Effector memory CD8-positive, alpha-beta T cell (primary cell): ENCODE data around the gene TNIP3.
A peak's percentile ranks its signal among the peaks of the same experiment; 100 is the strongest.
"Not testable (repeated sequence)": the region's sequence is repeated elsewhere in the genome, so short reads cannot be mapped to it uniquely, and the experiment has no call there.

Experiments used
- ATAC-seq: fragments of 150-1000 bp; cut with Tn5 transposase; replicated peaks from 2 replicates; pipeline ENCODE4 v1.10.0; 2021; ENCODE audit warnings: mild to moderate bottlenecking, moderate library complexity
- DNase-seq, 3 experiments: peaks; one replicate each; pipeline ENCODE4 v3.0.0; 2021
- H3K27ac Mint-ChIP-seq, 2 donors: one replicate each; pipeline ENCODE4 v1.8.0; 2022; ENCODE audit warnings: mild to moderate bottlenecking in 2 of 2, mixed read lengths in 2 of 2, moderate library complexity in 2 of 2
- H3K27me3 Mint-ChIP-seq, 2 donors: one replicate each; pipeline ENCODE4 v1.8.0; 2022; ENCODE audit warnings: mixed read lengths in 2 of 2
- H3K36me3 Mint-ChIP-seq: one replicate; pipeline ENCODE4 v1.8.0; 2022; ENCODE audit warnings: mild to moderate bottlenecking, moderate library complexity, mixed read lengths; ENCODE audit not compliant: insufficient read depth
- H3K4me1 Mint-ChIP-seq, 2 donors: one replicate each; pipeline ENCODE4 v1.8.0; 2022; ENCODE audit warnings: low read depth in 2 of 2, mixed read lengths in 2 of 2
- H3K4me3 Mint-ChIP-seq, 2 donors: one replicate each; pipeline ENCODE4 v1.8.0; 2022; ENCODE audit warnings: mild to moderate bottlenecking in 2 of 2, mixed read lengths in 2 of 2, moderate library complexity in 2 of 2
- H3K9me3 Mint-ChIP-seq, 2 donors: one replicate each; pipeline ENCODE4 v1.8.0; 2022; ENCODE audit warnings: mixed read lengths in 2 of 2

TNIP3 gene

GRCh38 chr4:121189326-121190215 lies 25.4 kb upstream of the TNIP3 start:
- peak; percentile 37 to 46 (median 43) for DNase-seq
- H3K27ac Mint-ChIP-seq: peak overlapping the region; percentile 65 to 94
- H3K4me1 Mint-ChIP-seq: peaks cover 37 to 69% of the 10 kb centered on the region in 2 donors

GRCh38 chr4:121187206-121187605 lies 23.1 kb upstream of the TNIP3 start:
- no peak for ATAC-seq
- H3K27me3 Mint-ChIP-seq: no peaks in the 10 kb centered on the region
- no peak overlapping the region for H3K4me3 Mint-ChIP-seq
- H3K9me3 Mint-ChIP-seq: no peaks in the 10 kb centered on the region
- DNase-seq: no peak
- peaks cover 4% of the 10 kb centered on the region for H3K36me3 Mint-ChIP-seq
- H3K27ac Mint-ChIP-seq: peak overlapping the region in 1 of 2 donors; percentile 94
- H3K4me1 Mint-ChIP-seq: peaks cover 39 to 69% of the 10 kb centered on the region in 2 donors

More at GRCh38 chr4:121189326-121190215, 25.4 kb upstream of the TNIP3 start:
- Mint-ChIP-seq H3K36me3 (peaks cover 4% of the 10 kb centered on the region), H3K27me3 (no peaks in the 10 kb centered on the region), H3K9me3 (no peaks in the 10 kb centered on the region), H3K4me3 (peak overlapping the region; percentile 68 to 76)
- peak; percentile 97 for ATAC-seq

- Mint-ChIP-seq H3K4me1 (peaks cover 39 to 70% of the 10 kb centered on the region in 2 donors), H3K4me3 (peak overlapping the region in 1 of 2 donors; percentile 43), H3K36me3 (peaks cover 4% of the 10 kb centered on the region), H3K27ac (no peak overlapping the region), H3K9me3 (no peaks in the 10 kb centered on the region), H3K27me3 (no peaks in the 10 kb centered on the region)
- DNase-seq (no peak), ATAC-seq (no peak)
These were observed 21.8 kb upstream of the TNIP3 start for GRCh38 chr4:121185960-121186359.

- ATAC-seq (no peak), DNase-seq (no peak)
- Mint-ChIP-seq H3K4me1 (peaks cover 33 to 69% of the 10 kb centered on the region in 2 donors), H3K27ac (peak overlapping the region in 1 of 2 donors; percentile 42), H3K9me3 (peaks cover 0 to 2% of the 10 kb centered on the region in 2 donors), H3K27me3 (no peaks in the 10 kb centered on the region), H3K36me3 (no peaks in the 10 kb centered on the region), H3K4me3 (no peak overlapping the region)
These were observed 19.9 kb upstream of the TNIP3 start for GRCh38 chr4:121183989-121184388.

GRCh38 chr4:121183361-121183760 lies 19.2 kb upstream of the TNIP3 start:
- H3K4me1 Mint-ChIP-seq: peaks cover 35 to 71% of the 10 kb centered on the region in 2 donors
- ATAC-seq (peak; percentile 30), DNase-seq (no peak)
- no peaks in the 10 kb centered on the region for H3K36me3 Mint-ChIP-seq
- peak overlapping the region; percentile 71 to 79 for H3K4me3 Mint-ChIP-seq
- H3K27me3 Mint-ChIP-seq: no peaks in the 10 kb centered on the region
- peak overlapping the region in 1 of 2 donors; percentile 92 for H3K27ac Mint-ChIP-seq
- peaks cover 0 to 2% of the 10 kb centered on the region in 2 donors for H3K9me3 Mint-ChIP-seq

- H3K27ac Mint-ChIP-seq: peak overlapping the region; percentile 70 to 92
- H3K9me3 Mint-ChIP-seq: peaks cover 0 to 2% of the 10 kb centered on the region in 2 donors
- H3K27me3 Mint-ChIP-seq: no peaks in the 10 kb centered on the region
- no peaks in the 10 kb centered on the region for H3K36me3 Mint-ChIP-seq
- ATAC-seq (peak; percentile 79), DNase-seq (peak; percentile 21 to 39 (median 25))
- peak overlapping the region; percentile 71 to 79 for H3K4me3 Mint-ChIP-seq
- H3K4me1 Mint-ChIP-seq: peaks cover 41 to 74% of the 10 kb centered on the region in 2 donors
These were observed 18.2 kb upstream of the TNIP3 start for GRCh38 chr4:121182296-121182695.

- peak; percentile 18 for ATAC-seq
- Mint-ChIP-seq H3K4me3 (peak overlapping the region; percentile 44 to 79), H3K4me1 (peaks cover 42 to 74% of the 10 kb centered on the region in 2 donors)
These were observed 17.4 kb upstream of the TNIP3 start for GRCh38 chr4:121181493-121181892.

GRCh38 chr4:121180558-121180957 lies 16.4 kb upstream of the TNIP3 start:
- ATAC-seq (peak; percentile 47), DNase-seq (no peak)
- H3K4me3 Mint-ChIP-seq: peak overlapping the region; percentile 44 to 79
- peaks cover 41 to 76% of the 10 kb centered on the region in 2 donors for H3K4me1 Mint-ChIP-seq
- no peaks in the 10 kb centered on the region for H3K27me3 Mint-ChIP-seq
- H3K27ac Mint-ChIP-seq: peak overlapping the region; percentile 70 to 92
- H3K36me3 Mint-ChIP-seq: no peaks in the 10 kb centered on the region
- H3K9me3 Mint-ChIP-seq: peaks cover 0 to 2% of the 10 kb centered on the region in 2 donors

More at GRCh38 chr4:121181493-121181892, 17.4 kb upstream of the TNIP3 start:
- Mint-ChIP-seq H3K27ac (peak overlapping the region; percentile 70 to 92), H3K9me3 (peaks cover 0 to 2% of the 10 kb centered on the region in 2 donors), H3K27me3 (no peaks in the 10 kb centered on the region), H3K36me3 (no peaks in the 10 kb centered on the region)
- no peak for DNase-seq

- peaks cover 36 to 65% of the 10 kb centered on the region in 2 donors for H3K4me1 Mint-ChIP-seq
- peak overlapping the region in 1 of 2 donors; percentile 92 for H3K27ac Mint-ChIP-seq
- H3K36me3 Mint-ChIP-seq: no peaks in the 10 kb centered on the region
- DNase-seq (no peak), ATAC-seq (no peak)
- peaks cover 0 to 2% of the 10 kb centered on the region in 2 donors for H3K9me3 Mint-ChIP-seq
- H3K27me3 Mint-ChIP-seq: no peaks in the 10 kb centered on the region
- H3K4me3 Mint-ChIP-seq: peak overlapping the region in 1 of 2 donors; percentile 13
These were observed 13.4 kb upstream of the TNIP3 start for GRCh38 chr4:121177246-121178137.

- no peaks in the 10 kb centered on the region for H3K36me3 Mint-ChIP-seq
- H3K27me3 Mint-ChIP-seq: no peaks in the 10 kb centered on the region
- H3K4me1 Mint-ChIP-seq: peaks cover 32 to 57% of the 10 kb centered on the region in 2 donors
- H3K4me3 Mint-ChIP-seq: no peak overlapping the region
- peak overlapping the region in 1 of 2 donors; percentile 64 for H3K27ac Mint-ChIP-seq
- peaks cover 0 to 2% of the 10 kb centered on the region in 2 donors for H3K9me3 Mint-ChIP-seq
- ATAC-seq: no peak
- no peak for DNase-seq
These were observed 12.2 kb upstream of the TNIP3 start for GRCh38 chr4:121176082-121176934.

- H3K36me3 Mint-ChIP-seq, H3K27ac Mint-ChIP-seq, H3K9me3 Mint-ChIP-seq, H3K4me3 Mint-ChIP-seq, ATAC-seq, H3K27me3 Mint-ChIP-seq, DNase-seq: not testable (repeated sequence)
- H3K4me1 Mint-ChIP-seq: peaks cover 6 to 28% of the 10 kb centered on the region in 2 donors
These were observed 7.4 kb upstream of the TNIP3 start for GRCh38 chr4:121171477-121171876.

- Mint-ChIP-seq H3K4me3 (no peak overlapping the region), H3K27me3 (no peaks in the 10 kb centered on the region), H3K4me1 (peaks cover 16 to 33% of the 10 kb centered on the region in 2 donors), H3K27ac (no peak overlapping the region), H3K9me3 (no peaks in the 10 kb centered on the region), H3K36me3 (peaks cover 3% of the 10 kb centered on the region)
- ATAC-seq: peak; percentile 22
- DNase-seq: no peak
These were observed 4.5 kb upstream of the TNIP3 start for GRCh38 chr4:121168446-121169281.
